ENCODE measurements around the gene DLX2.

DLX2 gene

DNA sequence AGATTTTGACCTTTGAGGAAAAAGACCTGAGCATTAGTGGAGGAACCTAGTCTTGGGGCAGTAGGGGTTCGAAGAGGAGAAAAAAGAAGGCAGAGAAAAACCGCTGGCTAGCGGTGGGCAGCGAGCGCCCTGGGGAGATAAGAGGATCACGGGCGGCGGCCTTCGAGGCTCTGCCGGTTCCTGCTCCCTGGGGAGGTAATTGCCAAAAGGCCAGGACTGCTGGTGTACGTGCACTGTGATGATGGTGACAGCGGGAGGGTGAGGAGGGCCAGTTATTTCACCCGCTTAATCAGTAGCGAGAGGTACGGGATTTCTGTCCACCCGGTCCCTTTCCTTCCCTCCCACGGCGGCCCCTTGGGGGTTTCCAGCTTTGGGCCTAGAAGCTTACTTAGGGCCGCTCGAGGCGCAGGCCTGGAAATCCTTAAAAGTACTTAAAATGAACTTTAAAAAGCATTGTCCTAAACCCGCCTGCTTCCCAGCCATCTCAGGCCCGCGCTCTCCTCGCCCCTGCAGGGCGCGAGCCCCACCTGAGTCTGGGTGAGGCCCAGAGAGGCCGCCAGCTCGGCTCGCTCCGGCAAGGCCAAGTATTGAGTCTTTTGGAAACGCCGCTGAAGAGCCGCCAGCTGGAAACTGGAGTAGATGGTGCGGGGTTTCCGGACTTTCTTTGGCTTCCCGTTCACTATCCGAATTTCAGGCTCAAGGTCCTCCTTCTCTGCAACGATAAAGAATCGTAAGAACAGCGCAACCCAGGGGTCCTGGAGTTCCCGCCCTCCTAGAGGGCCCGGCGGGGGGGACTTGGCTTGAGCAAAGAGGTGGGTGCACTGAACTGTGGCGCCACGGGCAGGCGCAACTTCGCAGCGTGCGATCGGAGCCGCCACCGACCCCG, 1.5 kb downstream of the DLX2 start:
- no peak for DNase-seq (ENCODE audit: low read depth in 2 of 2)
- no peak for TF ChIP-seq CTCF (IDR thresholded peaks at IDR 0.05; ENCODE audit: low read depth, low read length)
- H3K4me3 ChIP-seq (replicated peaks in 1 of 2; ENCODE audit: low read depth in 2 of 2, low read length in 2 of 2) = peak overlapping the region; percentile 61 to 63

GRCh38 chr2:172100080-172100934, 2.4 kb downstream of the DLX2 start:
- no peak overlapping the region for H3K4me3 ChIP-seq (replicated peaks in 1 of 2; ENCODE audit: low read depth in 2 of 2, low read length in 2 of 2)
- TF ChIP-seq CTCF (IDR thresholded peaks at IDR 0.05; ENCODE audit: low read depth, low read length) = no peak
- DNase-seq (ENCODE audit: low read depth in 2 of 2) = no peak

- no peak for DNase-seq (ENCODE audit: low read depth in 2 of 2)
- H3K4me3 ChIP-seq (replicated peaks in 1 of 2; ENCODE audit: low read depth in 2 of 2, low read length in 2 of 2) = peak overlapping the region; percentile 39 to 46
- TF ChIP-seq CTCF (IDR thresholded peaks at IDR 0.05; ENCODE audit: low read depth, low read length) = no peak
Observed at GRCh38 chr2:172099472-172100079, 3.1 kb downstream of the DLX2 start.

- peak overlapping the region; percentile 39 to 46 for H3K4me3 ChIP-seq (replicated peaks in 1 of 2; ENCODE audit: low read depth in 2 of 2, low read length in 2 of 2)
- TF ChIP-seq CTCF (IDR thresholded peaks at IDR 0.05; ENCODE audit: low read depth, low read length) = no peak
- DNase-seq (ENCODE audit: low read depth in 2 of 2) = peak; percentile 49 to 78
Observed at GRCh38 chr2:172098650-172099471, 3.8 kb downstream of the DLX2 start.

DNA sequence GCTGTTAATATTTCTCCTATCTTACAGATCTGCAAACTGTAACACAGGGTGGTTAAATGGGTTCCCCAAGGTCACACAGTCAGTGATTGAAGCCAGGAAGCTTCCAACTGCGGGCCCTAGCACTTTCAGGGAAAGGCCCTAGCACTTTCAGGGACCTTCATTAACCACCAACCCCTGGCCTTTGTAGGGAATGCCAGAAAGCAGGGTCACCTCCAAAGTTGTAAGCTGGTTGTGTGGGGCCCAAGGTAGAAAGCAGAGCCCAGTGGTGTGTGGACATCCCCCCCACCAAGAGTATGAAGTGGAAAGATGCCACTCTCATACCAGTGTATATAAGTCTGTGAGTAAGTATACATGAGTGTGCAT, 4.4 kb downstream of the DLX2 start:
- no peak overlapping the region for H3K4me3 ChIP-seq (replicated peaks in 1 of 2; ENCODE audit: low read depth in 2 of 2, low read length in 2 of 2)
- DNase-seq (ENCODE audit: low read depth in 2 of 2) = no peak
- TF ChIP-seq CTCF (IDR thresholded peaks at IDR 0.05; ENCODE audit: low read depth, low read length) = no peak

DNA sequence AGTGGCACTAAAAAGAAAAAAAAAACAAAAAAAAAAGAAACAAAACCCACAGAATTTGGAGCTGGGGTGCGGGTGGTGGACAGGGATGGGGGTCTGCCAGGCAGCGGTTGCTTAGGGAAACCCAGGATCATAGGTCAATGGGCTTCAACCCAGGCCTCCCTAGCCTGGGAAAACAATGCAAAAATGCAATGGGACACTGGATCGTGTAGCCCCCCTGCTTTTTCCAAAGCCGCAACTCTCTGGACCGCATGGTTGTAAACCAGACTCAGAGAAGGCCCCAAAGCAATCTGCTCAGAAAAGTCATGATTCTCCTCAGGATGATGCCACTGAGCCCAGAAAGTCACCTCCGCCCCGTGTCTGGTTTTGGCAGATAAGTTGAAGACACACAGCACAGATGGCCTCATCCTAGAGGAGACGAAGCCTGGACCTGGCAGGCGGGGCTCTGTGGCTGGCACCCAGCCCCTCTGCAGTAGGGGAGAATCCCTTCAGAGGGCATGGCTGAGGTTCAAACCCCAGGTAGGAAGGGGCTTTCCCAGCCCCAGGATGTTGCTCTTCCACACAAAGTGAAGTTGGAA, 5.1 kb downstream of the DLX2 start:
- DNase-seq (ENCODE audit: low read depth in 2 of 2) = no peak
- H3K4me3 ChIP-seq (replicated peaks in 1 of 2; ENCODE audit: low read depth in 2 of 2, low read length in 2 of 2) = no peak overlapping the region
- no peak for TF ChIP-seq CTCF (IDR thresholded peaks at IDR 0.05; ENCODE audit: low read depth, low read length)
